HG02938 (cell line): ENCODE data around the gene ADCY9.
"Not testable (repeated sequence)": the region's sequence is repeated elsewhere in the genome, so short reads cannot be mapped to it uniquely, and the experiment has no call there.

ENCODE experiments used
- ATAC-seq: cut with Tn5 transposase; IDR thresholded peaks from one replicate; pipeline ENCODE4 v1.9.1; 2021; ENCODE audit warnings: mild to moderate bottlenecking, moderate library complexity; ENCODE audit not compliant: unreplicated experiment

ADCY9 gene

GRCh38 chr16:3954411-3954921, 161.8 kb downstream of the ADCY9 start:
- ATAC-seq = no peak

- no peak for ATAC-seq
These were observed 162.4 kb downstream of the ADCY9 start for GRCh38 chr16:3953728-3954410.

GRCh38 chr16:3952737-3953131, 163.5 kb downstream of the ADCY9 start:
- ATAC-seq = no peak

GRCh38 chr16:3951861-3952736, 164.1 kb downstream of the ADCY9 start:
- ATAC-seq = no peak

GRCh38 chr16:3951380-3951779, 164.9 kb downstream of the ADCY9 start:
- not testable (repeated sequence) for ATAC-seq

GRCh38 chr16:3950343-3951193, 165.7 kb downstream of the ADCY9 start:
- ATAC-seq = no peak

- no peak for ATAC-seq
These were observed 166.3 kb downstream of the ADCY9 start for GRCh38 chr16:3949946-3950342.

GRCh38 chr16:3949287-3949686, 167.0 kb downstream of the ADCY9 start:
- no peak for ATAC-seq

- ATAC-seq = no peak
These were observed 167.8 kb downstream of the ADCY9 start for GRCh38 chr16:3948378-3948995.

GRCh38 chr16:3946604-3947180, 169.6 kb downstream of the ADCY9 start:
- no peak for ATAC-seq

- ATAC-seq = no peak
These were observed 170.3 kb downstream of the ADCY9 start for GRCh38 chr16:3945751-3946603.

GRCh38 chr16:3944457-3944856, 171.8 kb downstream of the ADCY9 start:
- not testable (repeated sequence) for ATAC-seq

GRCh38 chr16:3942146-3942545, 174.1 kb downstream of the ADCY9 start:
- ATAC-seq = not testable (repeated sequence)

- ATAC-seq = no peak
These were observed 177.2 kb downstream of the ADCY9 start for GRCh38 chr16:3938843-3939624.

- no peak for ATAC-seq
These were observed 177.8 kb downstream of the ADCY9 start for GRCh38 chr16:3938471-3938842.

- no peak for ATAC-seq
These were observed 179.0 kb downstream of the ADCY9 start for GRCh38 chr16:3937066-3937875.

- no peak for ATAC-seq
These were observed 180.3 kb downstream of the ADCY9 start for GRCh38 chr16:3935921-3936320.
